ENCODE measurements around the gene FLYWCH1. TPM values are rescaled to one million over a fixed set of nuclear protein-coding genes. Genes with fewer than 3 reads are reported as not detected.

FLYWCH1 gene
- total RNA-seq, 1 experiment from 2014 or later, result 12.5 TPM

DNA sequence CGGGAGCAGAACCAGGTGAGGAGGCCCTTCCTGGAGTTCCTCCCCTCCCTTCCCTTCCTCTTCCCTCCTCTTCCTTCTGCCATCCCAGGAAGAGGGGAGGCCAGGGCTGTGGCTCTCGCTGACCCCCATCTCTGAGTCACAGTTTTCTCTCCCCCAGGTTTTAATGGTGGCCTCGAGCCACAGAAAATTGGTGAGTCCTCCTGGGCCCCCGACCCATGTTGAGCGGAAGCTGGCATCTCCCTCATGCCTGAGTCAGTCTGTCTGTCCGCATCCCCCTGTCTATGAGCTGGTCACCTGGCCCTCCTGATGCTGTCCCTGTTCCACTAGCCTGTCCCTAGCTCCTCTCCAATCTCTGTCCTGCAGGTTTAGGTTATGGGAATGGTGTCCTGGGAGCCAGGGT, 88.2 kb downstream of the FLYWCH1 start:
- no peak overlapping the region for H3K9ac ChIP-seq (ENCODE audit: extremely low read depth, insufficient read length, low read length)
- no peaks in the 10 kb centered on the region for H3K9me3 Mint-ChIP-seq
- no peak overlapping the region; a peak in 2 of 7 replicates for H3K27ac Mint-ChIP-seq

More for the DNA sequence above, 88.2 kb downstream of the FLYWCH1 start:
- Histone ChIP-seq H2BK15ac (ENCODE audit: low read depth, low read length) (no peak overlapping the region), H3K4me2 (ENCODE audit: insufficient read depth, insufficient read length, low read length) (no peak overlapping the region), H3K79me2 (ENCODE audit: insufficient read depth, low read length) (no peaks in the 10 kb centered on the region), H4K91ac (ENCODE audit: insufficient read length, low read depth, low read length) (no peak overlapping the region), H2BK20ac (ENCODE audit: low read depth, low read length, poor library complexity, severe bottlenecking) (no peak overlapping the region), H2BK120ac (ENCODE audit: low read depth, low read length, poor library complexity, severe bottlenecking) (no peak overlapping the region), H3K14ac (ENCODE audit: insufficient read depth, low read length) (no peak overlapping the region), H3K18ac (ENCODE audit: insufficient read length, low read depth, low read length) (no peak overlapping the region), H4K20me1 (ENCODE audit: control insufficient read depth, insufficient read depth, insufficient read length) (peaks cover 2% of the 10 kb centered on the region), H3K56ac (ENCODE audit: insufficient read length, low read depth, low read length) (no peak overlapping the region), H3K23ac (ENCODE audit: insufficient read length, low read depth, low read length) (no peak overlapping the region), H3K9me3 (ENCODE audit: control insufficient read depth, low read depth, low read length) (no peaks in the 10 kb centered on the region), H2BK12ac (ENCODE audit: insufficient read length, low read depth, low read length) (no peak overlapping the region), H3K27me3 (ENCODE audit: insufficient read depth, low read length) (no peaks in the 10 kb centered on the region), H3K4me1 (ENCODE audit: insufficient read depth, low read length) (no peaks in the 10 kb centered on the region), H2BK5ac (ENCODE audit: insufficient read length, low read length) (no peak overlapping the region), H3K79me1 (ENCODE audit: insufficient read depth, low read depth, low read length, poor library complexity, severe bottlenecking) (no peaks in the 10 kb centered on the region), H4K5ac (ENCODE audit: insufficient read length, low read depth, low read length) (no peak overlapping the region), H3K27ac (ENCODE audit: insufficient read length, low read depth, low read length) (no peak overlapping the region), H3K4ac (ENCODE audit: low read depth, low read length) (no peak overlapping the region), H3T11ph (ENCODE audit: low read length) (no peak overlapping the region), H4K8ac (replicated peaks; ENCODE audit: insufficient read length, low read depth, low read length) (no peak overlapping the region), H2AK5ac (ENCODE audit: insufficient read length, low read length) (no peak overlapping the region), H2AFZ (ENCODE audit: low read length) (no peak overlapping the region), H3K23me2 (ENCODE audit: insufficient read length, low read depth, low read length, poor library complexity, severe bottlenecking) (no peaks in the 10 kb centered on the region)
- Mint-ChIP-seq H3K36me3 (ENCODE audit: insufficient read depth in 1 of 3, low read depth in 3 of 3) (peaks cover 0 to 7% (median 0%) of the 10 kb centered on the region in 3 experiments; a peak in 3 of 7 replicates), H3K27me3 (ENCODE audit: low read depth) (no peaks in the 10 kb centered on the region; the same call in none of the 2 replicates), H3K4me1 (peaks cover 6 to 30% of the 10 kb centered on the region in 2 experiments), H3K4me3 (no peak overlapping the region; a peak in 1 of 5 replicates)
- WGBS (ENCODE audit: extremely low coverage, insufficient read length, low lambda C conversion rate), result no CpG with 5 or more reads among the region's 6 CpGs
- DNase-seq, result no peak
- TF ChIP-seq, protein P1, sequence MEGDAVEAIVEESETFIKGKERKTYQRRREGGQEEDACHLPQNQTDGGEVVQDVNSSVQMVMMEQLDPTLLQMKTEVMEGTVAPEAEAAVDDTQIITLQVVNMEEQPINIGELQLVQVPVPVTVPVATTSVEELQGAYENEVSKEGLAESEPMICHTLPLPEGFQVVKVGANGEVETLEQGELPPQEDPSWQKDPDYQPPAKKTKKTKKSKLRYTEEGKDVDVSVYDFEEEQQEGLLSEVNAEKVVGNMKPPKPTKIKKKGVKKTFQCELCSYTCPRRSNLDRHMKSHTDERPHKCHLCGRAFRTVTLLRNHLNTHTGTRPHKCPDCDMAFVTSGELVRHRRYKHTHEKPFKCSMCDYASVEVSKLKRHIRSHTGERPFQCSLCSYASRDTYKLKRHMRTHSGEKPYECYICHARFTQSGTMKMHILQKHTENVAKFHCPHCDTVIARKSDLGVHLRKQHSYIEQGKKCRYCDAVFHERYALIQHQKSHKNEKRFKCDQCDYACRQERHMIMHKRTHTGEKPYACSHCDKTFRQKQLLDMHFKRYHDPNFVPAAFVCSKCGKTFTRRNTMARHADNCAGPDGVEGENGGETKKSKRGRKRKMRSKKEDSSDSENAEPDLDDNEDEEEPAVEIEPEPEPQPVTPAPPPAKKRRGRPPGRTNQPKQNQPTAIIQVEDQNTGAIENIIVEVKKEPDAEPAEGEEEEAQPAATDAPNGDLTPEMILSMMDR (conservative IDR thresholded peaks at IDR 0.05), result no peak

All from H9 (cell line).